ENCODE results near the gene SLC12A8.

SLC12A8 gene

GRCh38 chr3:125186261-125186787 lies 26.2 kb downstream of the SLC12A8 start:
- DNase-seq, result no peak

- no peak for DNase-seq
These were observed 26.7 kb downstream of the SLC12A8 start for GRCh38 chr3:125185805-125186204.

- DNase-seq, result no peak
These were observed 32.7 kb downstream of the SLC12A8 start for GRCh38 chr3:125179884-125180240.

GRCh38 chr3:125179143-125179883 lies 33.2 kb downstream of the SLC12A8 start:
- DNase-seq, result no peak

- no peak for DNase-seq
These were observed 34.8 kb downstream of the SLC12A8 start for GRCh38 chr3:125177746-125178145.

- DNase-seq, result no peak
These were observed 37.1 kb downstream of the SLC12A8 start for GRCh38 chr3:125175295-125176078.

GRCh38 chr3:125172346-125172745 lies 40.2 kb downstream of the SLC12A8 start:
- no peak for DNase-seq

GRCh38 chr3:125168711-125169393 lies 43.7 kb downstream of the SLC12A8 start:
- no peak for DNase-seq

- DNase-seq, result no peak
These were observed 45.9 kb downstream of the SLC12A8 start for GRCh38 chr3:125166599-125167136.

- no peak for DNase-seq
These were observed 46.5 kb downstream of the SLC12A8 start for GRCh38 chr3:125165948-125166553.

GRCh38 chr3:125165189-125165947 lies 47.2 kb downstream of the SLC12A8 start:
- DNase-seq, result no peak

GRCh38 chr3:125163739-125164601 lies 48.6 kb downstream of the SLC12A8 start:
- no peak for DNase-seq

GRCh38 chr3:125161607-125162219 lies 50.8 kb downstream of the SLC12A8 start:
- no peak for DNase-seq

GRCh38 chr3:125160606-125161371 lies 51.8 kb downstream of the SLC12A8 start:
- DNase-seq, result no peak

GRCh38 chr3:125157183-125157582 lies 55.4 kb downstream of the SLC12A8 start:
- no peak for DNase-seq

GRCh38 chr3:125156456-125156855 lies 56.1 kb downstream of the SLC12A8 start:
- DNase-seq, result no peak

- no peak for DNase-seq
These were observed 57.7 kb downstream of the SLC12A8 start for GRCh38 chr3:125154800-125155269.

- no peak for DNase-seq
These were observed 58.4 kb downstream of the SLC12A8 start for GRCh38 chr3:125154110-125154509.

- DNase-seq, result no peak
These were observed 59.6 kb downstream of the SLC12A8 start for GRCh38 chr3:125152951-125153350.

GRCh38 chr3:125151916-125152315 lies 60.6 kb downstream of the SLC12A8 start:
- DNase-seq, result no peak

All from CD4-positive, alpha-beta T cell treated with Interleukin-15 for 1 hour (primary cell).